Ovary (tissue), 9 donors: ENCODE measurements around the gene CDH23. TPM values are rescaled to one million over a fixed set of nuclear protein-coding genes. Genes with fewer than 3 reads are reported as not detected.
A peak's percentile ranks its signal among the peaks of the same experiment; 100 is the strongest.
"Not testable (repeated sequence)": the region's sequence is repeated elsewhere in the genome, so short reads cannot be mapped to it uniquely, and the experiment has no call there.

Source experiments
- DNase-seq, 5 donors: peaks; one replicate each; pipeline ENCODE4 v3.0.0-alpha.2; 2019 to 2020
- H3K27ac ChIP-seq, 2 donors: fragments of 200-600 bp; one replicate each; pipeline versions ENCODE4 v1.5.1 to v1.8.0; 2019 to 2022
- H3K27me3 ChIP-seq: fragments of 200-600 bp; one replicate; pipeline ENCODE4 v1.8.0; 2022
- H3K36me3 ChIP-seq: fragments of 200-600 bp; sonication (generic); one replicate; pipeline ENCODE4 v1.5.1; 2019
- H3K4me1 ChIP-seq: one replicate; pipeline ENCODE4 v1.8.1; 2013; ENCODE audit warnings: mild to moderate bottlenecking, moderate library complexity; ENCODE audit not compliant: insufficient read depth
- H3K4me3 ChIP-seq: fragments of 200-600 bp; sonication (generic); one replicate; pipeline ENCODE4 v1.5.1; 2017
- H3K9me3 ChIP-seq, 2 donors: fragments of 200-600 bp in 1 of 2; sonication (generic) in 1 of 2; one replicate each; pipeline versions ENCODE4 v1.5.1 to v1.8.1; 2013 to 2019; ENCODE audit warnings: mild to moderate bottlenecking in 1 of 2, moderate library complexity in 1 of 2
- EP300 ChIP-seq: sonication (generic); formaldehyde crosslinking; IDR thresholded peaks from one replicate; pipeline ENCODE4 v1.6.1; 2017; ENCODE audit warnings: antibody characterized with exemption
- POLR2A ChIP-seq: fragments of 450-650 bp; IDR thresholded peaks from one replicate; pipeline ENCODE4 v1.6.1; 2017; ENCODE audit warnings: antibody characterized with exemption, mild to moderate bottlenecking, moderate library complexity
- WGBS, 3 donors: extraction: QIAGEN DNeasy Blood & Tissue Kit in 1 of 3; methylation state at CpG; one replicate each; pipeline versions ENCODE4 v1.1.5 to v1.1.7; 2013 to 2017; 5-methylcytosine and 5-hydroxymethylcytosine counted together
- intact Hi-C, 4 donors: fragments of 100-400 bp; cut with DNase I; formaldehyde crosslinking; loops; one replicate each; pipeline versions ENCODE4 v1.11.0 to v1.15.1; 2022 to 2023
- polyA plus RNA-seq, 2 donors: library from polyadenylated mRNA; stranded (reverse); fragments of 200-250 nt in 1 of 2; fragments of 350-450 nt in 1 of 2; fragmentation: Illumina TruSeq in 1 of 2; extraction: RNeasy Lipid Tissue Mini Kit (QIAGEN cat#74804) in 1 of 2; gene quantifications; one replicate each; pipeline ENCODE4 v1.2.3, GENCODE V29; 2013 to 2014
- total RNA-seq, 7 donors: library from RNA; depleted of rRNA in 2 of 7; stranded (reverse); fragments of >200 nt in 2 of 7; fragmentation: NEBNext Ultra II Directional in 3 of 7; extraction: Animal tissue kit (Norgen Biotek cat#: 25700) in 3 of 7; gene quantifications; one replicate each; pipeline versions ENCODE4 v1.1.0 to v1.2.4, GENCODE V29; 2016 to 2023
- TF ChIP-seq, protein P1 (sequence below), 3 donors: fragments of 450-650 bp in 2 of 3; fragments of 200-600 bp in 1 of 3; IDR thresholded peaks; one replicate each; pipeline versions ENCODE4 v1.5.1 to v1.8.0; 2016 to 2022; ENCODE audit warnings: antibody characterized with exemption in 3 of 3, mild to moderate bottlenecking in 1 of 3
- donor health status: DM: no; HTN: no; CAD: no; lungs with moderate emphysema.
- donor health status: DM: no; HTN: no; CAD: no.
- donor health status: Bipolar disorder and iron deficiency.
- donor health status: DM: yes; HTN: yes; CAD: no.
- donor health status: DM: no; HTN: no; CAD: no.
- donor health status: DM: yes; HTN: yes; CAD: no.

The CDH23 gene
- total and polyA plus RNA-seq, 9 donors, result 7.5 to 108 (median 39.1) TPM

DNA sequence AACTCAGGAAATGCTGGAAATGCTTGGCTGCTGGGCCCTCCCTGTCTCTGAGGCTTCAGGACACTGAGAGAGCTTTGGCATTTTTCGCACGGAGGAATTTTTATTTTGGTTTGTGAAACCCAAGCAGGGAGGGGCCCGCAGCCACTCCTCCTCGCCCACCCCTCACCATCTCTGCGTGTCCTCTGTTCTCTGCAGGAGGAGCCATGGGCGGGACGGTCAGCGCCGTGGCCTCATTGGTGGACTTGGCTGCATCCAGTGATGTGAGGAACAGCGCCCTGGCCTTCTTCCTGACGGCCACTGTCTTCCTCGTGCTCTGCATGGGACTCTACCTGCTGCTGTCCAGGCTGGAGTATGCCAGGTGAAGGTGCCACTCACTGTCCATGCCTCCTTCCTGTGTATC lies 40.8 kb upstream of the CDH23 start:
- H3K27me3 ChIP-seq, result no peaks in the 10 kb centered on the region
- TF ChIP-seq EP300 (no peak), POLR2A (no peak)
- TF ChIP-seq, protein P1, sequence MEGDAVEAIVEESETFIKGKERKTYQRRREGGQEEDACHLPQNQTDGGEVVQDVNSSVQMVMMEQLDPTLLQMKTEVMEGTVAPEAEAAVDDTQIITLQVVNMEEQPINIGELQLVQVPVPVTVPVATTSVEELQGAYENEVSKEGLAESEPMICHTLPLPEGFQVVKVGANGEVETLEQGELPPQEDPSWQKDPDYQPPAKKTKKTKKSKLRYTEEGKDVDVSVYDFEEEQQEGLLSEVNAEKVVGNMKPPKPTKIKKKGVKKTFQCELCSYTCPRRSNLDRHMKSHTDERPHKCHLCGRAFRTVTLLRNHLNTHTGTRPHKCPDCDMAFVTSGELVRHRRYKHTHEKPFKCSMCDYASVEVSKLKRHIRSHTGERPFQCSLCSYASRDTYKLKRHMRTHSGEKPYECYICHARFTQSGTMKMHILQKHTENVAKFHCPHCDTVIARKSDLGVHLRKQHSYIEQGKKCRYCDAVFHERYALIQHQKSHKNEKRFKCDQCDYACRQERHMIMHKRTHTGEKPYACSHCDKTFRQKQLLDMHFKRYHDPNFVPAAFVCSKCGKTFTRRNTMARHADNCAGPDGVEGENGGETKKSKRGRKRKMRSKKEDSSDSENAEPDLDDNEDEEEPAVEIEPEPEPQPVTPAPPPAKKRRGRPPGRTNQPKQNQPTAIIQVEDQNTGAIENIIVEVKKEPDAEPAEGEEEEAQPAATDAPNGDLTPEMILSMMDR (IDR thresholded peaks at IDR 0.05), result no peak
- intact Hi-C loops, result no loop called here
- no peak for DNase-seq
- no peak overlapping the region for H3K4me3 ChIP-seq
- no peak overlapping the region for H3K27ac ChIP-seq
- WGBS, 3 donors, result 81 to 85% (median 84%) methylated on average over 12 of the region's 12 CpGs
- no peaks in the 10 kb centered on the region for H3K36me3 ChIP-seq
- H3K9me3 ChIP-seq, result no peaks in the 10 kb centered on the region
- no peaks in the 10 kb centered on the region for H3K4me1 ChIP-seq

GRCh38 chr10:71357792-71358265 lies 38.9 kb upstream of the CDH23 start:
- 28 to 34% (median 31%) methylated on average over 7 of the region's 7 CpGs for WGBS, 3 donors
- intact Hi-C loops, result no loop called here
- no peaks in the 10 kb centered on the region for H3K27me3 ChIP-seq
- H3K27ac ChIP-seq, result no peak overlapping the region
- TF ChIP-seq, protein P1 (IDR thresholded peaks at IDR 0.05), result no peak
- TF ChIP-seq EP300 (no peak), POLR2A (no peak)
- H3K9me3 ChIP-seq, result no peaks in the 10 kb centered on the region
- no peaks in the 10 kb centered on the region for H3K36me3 ChIP-seq
- DNase-seq, result peak in 4 of 5 donors; percentile 40 to 66 (median 60)
- H3K4me1 ChIP-seq, result no peaks in the 10 kb centered on the region
- no peak overlapping the region for H3K4me3 ChIP-seq

- H3K27me3 ChIP-seq, result no peaks in the 10 kb centered on the region
- H3K27ac ChIP-seq, result peak overlapping the region in 1 of 2 donors; percentile 59
- no peaks in the 10 kb centered on the region for H3K9me3 ChIP-seq
- H3K4me1 ChIP-seq, result no peaks in the 10 kb centered on the region
- H3K36me3 ChIP-seq, result no peaks in the 10 kb centered on the region
- H3K4me3 ChIP-seq, result no peak overlapping the region
- intact Hi-C loops, result no loop called here
- TF ChIP-seq POLR2A, result no peak
- no peak for TF ChIP-seq EP300
- TF ChIP-seq, protein P1 (IDR thresholded peaks at IDR 0.05), result no peak
- DNase-seq, result no peak
- 69 to 83% (median 83%) methylated on average over 8 of the region's 8 CpGs for WGBS, 3 donors
These were observed 38.4 kb upstream of the CDH23 start for GRCh38 chr10:71358277-71358676.

GRCh38 chr10:71358906-71359305 lies 37.8 kb upstream of the CDH23 start:
- H3K4me1 ChIP-seq, H3K4me3 ChIP-seq, DNase-seq, H3K36me3 ChIP-seq, intact Hi-C loops, H3K9me3 ChIP-seq, H3K27me3 ChIP-seq: not testable (repeated sequence)
- 63 to 68% (median 66%) methylated on average over 10 of the region's 10 CpGs for WGBS, 3 donors
- peak overlapping the region in 1 of 2 donors; percentile 59 for H3K27ac ChIP-seq

DNA sequence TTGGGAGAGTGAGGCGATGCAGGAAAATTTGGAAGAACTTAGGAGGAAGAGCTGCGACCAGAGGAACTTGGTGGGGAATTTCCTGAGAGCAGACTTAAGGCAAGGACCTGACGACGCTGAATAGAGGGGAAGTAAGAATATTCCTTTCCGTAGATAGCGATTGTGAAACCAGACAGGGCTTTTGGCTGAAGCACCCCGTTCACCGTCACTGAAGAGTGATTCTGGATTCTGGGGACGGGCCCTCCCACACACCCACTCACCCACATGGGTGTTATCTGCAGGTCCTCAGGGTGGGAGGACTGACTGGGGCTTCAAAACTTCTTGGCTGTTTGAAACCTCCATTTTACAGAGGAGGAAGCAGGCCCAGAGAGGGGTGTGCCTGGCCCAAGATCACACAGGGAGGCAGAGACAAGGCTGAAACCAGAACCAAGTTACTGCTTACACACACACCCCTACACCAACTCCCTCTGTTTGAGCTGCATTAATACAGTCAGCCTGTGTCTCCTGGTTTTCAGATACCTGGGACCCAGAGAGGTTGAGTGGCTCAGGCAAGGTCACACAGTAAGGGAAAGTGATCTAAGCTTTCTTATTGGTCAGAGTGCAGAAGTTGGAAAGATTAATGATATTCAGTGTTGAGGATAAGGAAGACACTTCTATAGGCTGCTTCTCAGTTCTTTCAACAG lies 37.2 kb upstream of the CDH23 start:
- intact Hi-C loops, result no loop called here
- Histone ChIP-seq H3K27ac (peak overlapping the region in 1 of 2 donors; percentile 59), H3K27me3 (no peaks in the 10 kb centered on the region), H3K36me3 (no peaks in the 10 kb centered on the region), H3K9me3 (no peaks in the 10 kb centered on the region), H3K4me3 (no peak overlapping the region), H3K4me1 (no peaks in the 10 kb centered on the region)
- 7 to 15% (median 13%) methylated on average over 9 of the region's 9 CpGs for whole genome bisulfite sequencing, 3 donors
- TF ChIP-seq EP300, result no peak
- DNase-seq, result peak; percentile 74 to 89 (median 82)
